ENCODE results near the gene ADM2. TPM values are rescaled to one million over a fixed set of nuclear protein-coding genes. Genes with fewer than 3 reads are reported as not detected.

ADM2 gene
- total RNA-seq, 5 donors from 2014 or later (not counting 1 experiment from before 2014, with no cell fraction given), result 1.5 to 11.3 (median 10.7) TPM

DNA sequence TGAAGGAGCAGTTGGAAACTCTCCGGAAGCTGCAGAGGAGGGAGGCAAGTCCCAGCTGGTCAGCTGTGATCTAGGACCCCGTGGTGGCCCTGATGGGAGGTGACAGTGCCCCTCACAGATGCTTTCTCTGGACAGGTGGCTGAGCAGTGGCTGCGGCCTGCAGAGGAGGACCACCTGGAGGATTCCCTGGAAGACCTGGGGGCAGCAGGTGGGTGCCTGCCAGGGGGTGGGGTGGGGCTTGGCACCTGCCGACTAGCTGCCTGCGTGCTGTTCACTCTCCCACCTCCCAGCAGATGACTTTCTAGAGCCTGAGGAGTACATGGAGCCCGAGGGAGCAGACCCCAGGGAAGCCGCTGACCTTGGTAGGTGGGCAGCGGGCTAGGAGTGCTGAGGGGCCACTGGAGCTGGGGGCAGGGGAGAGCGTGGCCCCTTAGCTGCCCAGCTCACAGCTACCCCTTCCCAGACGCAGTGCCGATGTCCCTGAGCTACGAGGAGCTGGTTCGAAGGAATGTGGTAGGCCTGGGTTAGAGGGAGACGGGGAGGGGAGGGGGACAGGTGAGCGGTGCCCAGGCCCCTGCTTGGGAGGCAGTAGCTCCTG lies 41.0 kb downstream of the ADM2 start:
- H3K27ac ChIP-seq (ENCODE audit: low read length), result no peak overlapping the region
- CTCF ChIA-PET, result interaction anchor here in 1 of 2 donors (1.0 kb wide), 1 partner anchor 52 kb away, joined by 3 read pairs; no protein-coding TSS in a partner anchor
- POLR2A ChIA-PET, result interaction anchor here in 1 of 2 donors (0.8 kb wide), 1 partner anchor 16 kb away, joined by 3 read pairs; no protein-coding TSS in a partner anchor
- no peaks in the 10 kb centered on the region for H3K9me3 ChIP-seq
- peaks cover 6 to 24% of the 10 kb centered on the region in 2 experiments for H3K4me1 ChIP-seq (ENCODE audit: control insufficient read depth in 1 of 2, extremely low read depth in 1 of 2, insufficient read depth in 2 of 2, low read length in 2 of 2)
- H3K27me3 ChIP-seq (replicated peaks in 1 of 2; ENCODE audit: control insufficient read depth in 2 of 2, extremely low read depth in 1 of 2, insufficient read depth in 2 of 2, low read length in 1 of 2), result no peaks in the 10 kb centered on the region
- H3K4me3 ChIP-seq (ENCODE audit: control insufficient read depth in 1 of 2, extremely low read depth in 1 of 2, low read length in 1 of 2), result no peak overlapping the region
- 100% methylated on average over 5 of the region's 15 CpGs for WGBS (ENCODE audit: insufficient coverage)
- H3K4me1 Mint-ChIP-seq, result peaks cover 12 to 15% (median 14%) of the 10 kb centered on the region in 3 donors
- peak overlapping the region in 1 of 2 donors; percentile 28 for H3K27ac Mint-ChIP-seq
- H3K4me3 Mint-ChIP-seq, result no peak overlapping the region
- H3K36me3 ChIP-seq (ENCODE audit: control insufficient read depth in 2 of 2, extremely low read depth in 1 of 2, insufficient read depth in 1 of 2, low read length in 1 of 2), result peaks cover 43 to 56% of the 10 kb centered on the region in 2 donors
- H3K36me3 Mint-ChIP-seq, result peaks cover 3% of the 10 kb centered on the region
- no peak for DNase-seq
- H3K27me3 Mint-ChIP-seq, result no peaks in the 10 kb centered on the region
- ATAC-seq (replicated peaks in 1 of 4), result no peak
- H3K9me3 Mint-ChIP-seq, result no peaks in the 10 kb centered on the region

DNA sequence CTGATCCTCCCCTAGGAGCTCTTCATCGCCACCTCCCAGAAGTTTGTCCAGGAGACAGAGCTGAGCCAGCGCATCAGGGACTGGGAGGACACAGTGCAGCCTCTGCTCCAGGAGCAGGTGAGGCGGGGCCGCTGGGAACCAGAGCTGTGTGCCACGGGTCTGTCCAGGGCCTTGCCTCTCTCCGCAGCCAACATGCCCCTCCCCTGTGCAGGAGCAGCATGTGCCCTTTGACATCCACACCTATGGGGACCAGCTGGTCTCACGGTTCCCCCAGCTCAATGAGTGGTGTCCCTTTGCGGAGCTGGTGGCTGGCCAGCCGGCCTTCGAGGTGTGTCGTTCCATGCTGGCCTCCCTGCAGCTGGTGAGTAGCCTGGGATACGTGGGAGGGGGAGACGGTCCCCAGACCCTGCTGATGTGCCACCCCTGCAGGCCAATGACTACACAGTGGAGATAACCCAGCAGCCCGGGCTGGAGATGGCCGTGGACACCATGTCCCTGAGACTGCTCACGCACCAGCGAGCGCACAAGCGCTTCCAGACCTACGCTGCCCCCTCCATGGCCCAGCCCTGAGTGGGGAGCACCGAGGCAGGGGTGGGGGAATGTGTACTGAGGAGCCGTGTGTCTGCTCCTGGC lies 41.6 kb downstream of the ADM2 start:
- H3K4me3 ChIP-seq (ENCODE audit: control insufficient read depth in 1 of 2, extremely low read depth in 1 of 2, low read length in 1 of 2), result no peak overlapping the region
- Mint-ChIP-seq H3K27me3 (no peaks in the 10 kb centered on the region), H3K9me3 (no peaks in the 10 kb centered on the region), H3K36me3 (peaks cover 3% of the 10 kb centered on the region), H3K4me1 (peaks cover 18 to 22% (median 21%) of the 10 kb centered on the region in 3 donors), H3K27ac (peak overlapping the region in 1 of 2 donors; percentile 36), H3K4me3 (peak overlapping the region in 1 of 3 donors; percentile 37)
- DNase-seq (no peak), ATAC-seq (replicated peaks in 1 of 4) (no peak)
- ChIA-PET CTCF (interaction anchor here in 1 of 2 donors (1.0 kb wide), 1 partner anchor 53 kb away, joined by 3 read pairs; no protein-coding TSS in a partner anchor), POLR2A (interaction anchor here in 1 of 2 donors (0.8 kb wide), 1 partner anchor 16 kb away, joined by 3 read pairs; no protein-coding TSS in a partner anchor)
- H3K4me1 ChIP-seq (ENCODE audit: control insufficient read depth in 1 of 2, extremely low read depth in 1 of 2, insufficient read depth in 2 of 2, low read length in 2 of 2), result peaks cover 6 to 29% of the 10 kb centered on the region in 2 experiments
- H3K27ac ChIP-seq (ENCODE audit: low read length), result no peak overlapping the region
- H3K27me3 ChIP-seq (replicated peaks in 1 of 2; ENCODE audit: control insufficient read depth in 2 of 2, extremely low read depth in 1 of 2, insufficient read depth in 2 of 2, low read length in 1 of 2), result no peaks in the 10 kb centered on the region
- H3K36me3 ChIP-seq (ENCODE audit: control insufficient read depth in 2 of 2, extremely low read depth in 1 of 2, insufficient read depth in 1 of 2, low read length in 1 of 2), result peaks cover 36 to 50% of the 10 kb centered on the region in 2 donors
- H3K9me3 ChIP-seq, result no peaks in the 10 kb centered on the region
- WGBS (ENCODE audit: insufficient coverage), result 92% methylated on average over 13 of the region's 22 CpGs

DNA sequence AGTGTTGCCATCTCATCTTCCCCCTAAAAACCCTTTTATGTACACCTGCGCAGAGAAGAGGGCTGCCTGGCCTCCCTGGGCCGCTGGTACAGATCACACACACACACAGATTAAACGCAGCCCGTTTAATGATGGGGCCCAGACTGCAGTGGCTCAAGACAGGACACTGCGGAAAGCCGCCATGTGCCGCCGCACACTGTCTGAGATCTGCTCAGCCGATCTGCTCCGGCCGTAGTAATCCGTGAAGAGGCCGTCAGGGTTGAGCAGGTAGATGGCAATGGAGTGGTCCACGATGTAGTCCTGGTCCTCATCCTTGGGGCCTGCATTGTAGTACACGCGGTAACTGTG lies 42.1 kb downstream of the ADM2 start:
- H3K27ac Mint-ChIP-seq, result no peak overlapping the region
- no peaks in the 10 kb centered on the region for H3K9me3 Mint-ChIP-seq
- peaks cover 31 to 45% of the 10 kb centered on the region in 2 donors for H3K36me3 ChIP-seq (ENCODE audit: control insufficient read depth in 2 of 2, extremely low read depth in 1 of 2, insufficient read depth in 1 of 2, low read length in 1 of 2)
- 96% methylated on average over 16 of the region's 16 CpGs for WGBS (ENCODE audit: insufficient coverage)
- H3K27me3 ChIP-seq (replicated peaks in 1 of 2; ENCODE audit: control insufficient read depth in 2 of 2, extremely low read depth in 1 of 2, insufficient read depth in 2 of 2, low read length in 1 of 2), result no peaks in the 10 kb centered on the region
- H3K4me1 Mint-ChIP-seq, result peaks cover 23 to 26% (median 26%) of the 10 kb centered on the region in 3 donors
- ATAC-seq (replicated peaks in 1 of 4) (no peak), DNase-seq (no peak)
- H3K4me1 ChIP-seq (ENCODE audit: control insufficient read depth in 1 of 2, extremely low read depth in 1 of 2, insufficient read depth in 2 of 2, low read length in 2 of 2), result peaks cover 6 to 34% of the 10 kb centered on the region in 2 experiments
- H3K4me3 ChIP-seq (ENCODE audit: control insufficient read depth in 1 of 2, extremely low read depth in 1 of 2, low read length in 1 of 2), result no peak overlapping the region
- ChIA-PET CTCF (no interaction called here), POLR2A (no interaction called here)
- no peaks in the 10 kb centered on the region for H3K27me3 Mint-ChIP-seq
- peak overlapping the region in 2 of 3 donors; percentile 8 to 37 for H3K4me3 Mint-ChIP-seq
- H3K36me3 Mint-ChIP-seq, result peaks cover 3% of the 10 kb centered on the region
- no peaks in the 10 kb centered on the region for H3K9me3 ChIP-seq
- H3K27ac ChIP-seq (ENCODE audit: low read length), result no peak overlapping the region

GRCh38 chr22:50523806-50524675 lies 42.7 kb downstream of the ADM2 start:
- Histone ChIP-seq H3K27me3 (replicated peaks in 1 of 2; ENCODE audit: control insufficient read depth in 2 of 2, extremely low read depth in 1 of 2, insufficient read depth in 2 of 2, low read length in 1 of 2) (no peaks in the 10 kb centered on the region), H3K4me1 (ENCODE audit: control insufficient read depth in 1 of 2, extremely low read depth in 1 of 2, insufficient read depth in 2 of 2, low read length in 2 of 2) (peaks cover 6 to 40% of the 10 kb centered on the region in 2 experiments), H3K4me3 (ENCODE audit: control insufficient read depth in 1 of 2, extremely low read depth in 1 of 2, low read length in 1 of 2) (peak overlapping the region; percentile 62 to 65), H3K27ac (ENCODE audit: low read length) (no peak overlapping the region), H3K36me3 (ENCODE audit: control insufficient read depth in 2 of 2, extremely low read depth in 1 of 2, insufficient read depth in 1 of 2, low read length in 1 of 2) (peaks cover 25 to 39% of the 10 kb centered on the region in 2 donors), H3K9me3 (no peaks in the 10 kb centered on the region)
- ATAC-seq (replicated peaks in 1 of 4), result no peak
- Mint-ChIP-seq H3K27me3 (no peaks in the 10 kb centered on the region), H3K4me1 (peaks cover 28 to 32% (median 29%) of the 10 kb centered on the region in 3 donors), H3K9me3 (no peaks in the 10 kb centered on the region), H3K27ac (peak overlapping the region; percentile 74 to 89), H3K36me3 (peaks cover 3% of the 10 kb centered on the region), H3K4me3 (peak overlapping the region; percentile 83 to 87 (median 84))
- ChIA-PET POLR2A (no interaction called here), CTCF (interaction anchor here in 1 of 2 donors (2.3 to 2.4 kb wide), 2 partner anchors 15 to 16 kb away, joined by 62 to 70 read pairs; partner anchors contain the start of genes LMF2 and NCAPH2)
- no peak for DNase-seq
- 91% methylated on average over 23 of the region's 25 CpGs for WGBS (ENCODE audit: insufficient coverage)

- DNase-seq (no peak), ATAC-seq (replicated peaks in 1 of 4) (no peak)
- no peaks in the 10 kb centered on the region for H3K9me3 ChIP-seq
- peak overlapping the region; percentile 74 to 89 for H3K27ac Mint-ChIP-seq
- CTCF ChIA-PET, result interaction anchor here in 1 of 2 donors (0.6 to 2.4 kb wide), 6 partner anchors 9 to 122 kb away, joined by 4 to 70 read pairs (median 25); partner anchors contain the start of genes LMF2, NCAPH2 and SYCE3
- WGBS (ENCODE audit: insufficient coverage), result 6% methylated on average over 15 of the region's 19 CpGs
- H3K27me3 Mint-ChIP-seq, result no peaks in the 10 kb centered on the region
- peaks cover 20 to 33% of the 10 kb centered on the region in 2 donors for H3K36me3 ChIP-seq (ENCODE audit: control insufficient read depth in 2 of 2, extremely low read depth in 1 of 2, insufficient read depth in 1 of 2, low read length in 1 of 2)
- H3K27me3 ChIP-seq (replicated peaks in 1 of 2; ENCODE audit: control insufficient read depth in 2 of 2, extremely low read depth in 1 of 2, insufficient read depth in 2 of 2, low read length in 1 of 2), result no peaks in the 10 kb centered on the region
- H3K4me1 Mint-ChIP-seq, result peaks cover 28 to 33% (median 29%) of the 10 kb centered on the region in 3 donors
- H3K4me3 Mint-ChIP-seq, result peak overlapping the region; percentile 83 to 87 (median 84)
- peaks cover 3% of the 10 kb centered on the region for H3K36me3 Mint-ChIP-seq
- no peaks in the 10 kb centered on the region for H3K9me3 Mint-ChIP-seq
- peak overlapping the region; percentile 62 to 65 for H3K4me3 ChIP-seq (ENCODE audit: control insufficient read depth in 1 of 2, extremely low read depth in 1 of 2, low read length in 1 of 2)
- H3K4me1 ChIP-seq (ENCODE audit: control insufficient read depth in 1 of 2, extremely low read depth in 1 of 2, insufficient read depth in 2 of 2, low read length in 2 of 2), result peaks cover 6 to 46% of the 10 kb centered on the region in 2 experiments
- POLR2A ChIA-PET, result interaction anchor here (1.3 to 1.8 kb wide), 4 partner anchors 15 to 55 kb away, joined by 4 to 21 read pairs (median 15); partner anchors contain the start of genes LMF2 (in 2 of the 2) and NCAPH2 (in 2 of the 2)
- H3K27ac ChIP-seq (ENCODE audit: low read length), result peak overlapping the region; percentile 43
These were observed 43.3 kb downstream of the ADM2 start for GRCh38 chr22:50524676-50525103.
